HG02938 (cell line): ENCODE results near the gene HSBP1L1.

Experiments used
- ATAC-seq: cut with Tn5 transposase; IDR thresholded peaks from one replicate; pipeline ENCODE4 v1.9.1; 2021; ENCODE audit warnings: mild to moderate bottlenecking, moderate library complexity; ENCODE audit not compliant: unreplicated experiment

The HSBP1L1 gene

DNA sequence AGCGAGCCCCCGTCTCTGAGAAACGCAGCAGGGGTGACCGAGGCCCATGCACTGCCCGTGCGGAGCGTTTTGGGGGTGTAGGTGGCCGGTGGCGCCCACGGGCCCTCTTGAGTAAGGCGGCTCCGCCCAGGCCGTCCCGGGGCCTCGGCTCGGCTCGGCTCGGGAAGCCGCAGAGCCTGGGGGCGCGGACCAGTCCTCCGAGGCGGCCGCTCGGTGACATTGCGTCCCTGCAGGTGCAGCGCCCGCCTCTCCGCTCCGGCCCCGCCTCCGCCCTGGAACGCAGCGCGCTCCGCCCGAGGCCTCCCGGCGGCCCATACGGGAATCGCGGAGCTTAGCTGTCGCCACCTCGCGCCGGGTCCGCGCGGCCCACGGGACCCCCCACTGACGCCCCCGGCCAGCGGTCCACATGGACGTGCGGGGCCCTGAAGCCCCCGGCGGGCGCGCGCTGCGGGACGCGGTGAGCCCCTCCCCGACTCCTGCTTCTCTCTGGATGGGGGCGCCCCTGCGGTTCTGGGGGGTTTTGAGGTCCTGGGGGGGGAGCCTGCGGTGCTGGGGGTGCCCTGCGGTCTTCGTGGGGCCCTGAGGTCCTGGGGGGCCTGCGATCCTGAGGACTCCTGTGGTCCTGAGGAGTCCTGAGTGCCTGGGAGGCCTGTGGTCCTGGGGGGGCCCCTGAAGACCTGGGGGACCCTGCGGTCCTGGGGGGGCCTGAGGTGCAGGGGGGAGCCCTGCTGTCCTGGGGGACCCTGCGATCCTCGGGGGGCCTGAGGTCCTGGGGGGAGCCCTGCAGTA lies at the start of gene HSBP1L1:
TSS of gene HSBP1L1 (plus strand) at position 314 of the 789 bp plus-strand sequence. CDS start at position 407, 93 bp downstream.
- peak; percentile 43 for ATAC-seq

DNA sequence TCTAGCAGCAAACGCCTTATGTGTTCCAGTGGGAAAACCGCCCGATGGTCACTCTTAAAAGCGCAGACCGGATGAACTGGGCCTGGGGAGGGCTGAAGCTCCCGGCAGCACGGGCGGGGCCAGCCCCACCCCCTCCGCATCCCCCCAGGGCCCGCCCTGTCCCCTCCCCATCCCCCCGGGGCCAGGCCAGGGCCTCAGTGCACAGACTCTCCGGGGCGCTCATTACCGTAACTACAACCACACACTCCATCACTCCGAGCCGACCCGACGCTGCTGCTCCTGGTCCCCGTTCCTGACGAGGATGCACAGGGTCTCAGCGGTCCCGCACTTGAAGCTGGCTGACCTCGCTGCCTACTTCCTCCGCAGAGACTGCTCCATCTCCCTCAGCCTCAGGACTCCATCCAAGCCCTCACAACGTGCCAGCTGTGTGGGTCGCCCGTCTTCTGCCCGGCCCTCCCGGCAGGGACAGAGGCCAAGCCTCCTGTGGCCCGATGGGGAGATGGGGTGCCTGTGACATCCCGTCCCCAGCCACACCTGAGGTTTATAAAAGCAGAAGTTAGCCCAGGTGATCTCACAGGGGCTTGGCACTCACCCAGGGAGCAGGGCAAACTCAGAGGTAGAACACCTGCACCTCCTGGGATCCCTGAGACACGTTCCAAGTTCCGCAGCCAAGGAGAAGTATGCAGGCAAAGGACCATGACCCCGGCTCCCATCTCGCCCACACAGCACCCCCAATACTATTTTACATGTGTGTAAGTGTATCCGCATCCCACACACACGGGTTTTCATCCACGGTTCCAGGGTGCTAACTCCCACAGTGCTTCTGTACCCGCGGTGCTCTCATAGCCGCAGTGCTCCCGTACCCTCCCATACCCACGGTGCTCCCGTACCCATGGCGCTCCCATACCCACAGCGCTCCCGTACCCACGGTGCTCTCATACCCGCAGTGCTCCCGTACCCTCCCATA lies 49.0 kb upstream of the HSBP1L1 start:
- no peak for ATAC-seq

DNA sequence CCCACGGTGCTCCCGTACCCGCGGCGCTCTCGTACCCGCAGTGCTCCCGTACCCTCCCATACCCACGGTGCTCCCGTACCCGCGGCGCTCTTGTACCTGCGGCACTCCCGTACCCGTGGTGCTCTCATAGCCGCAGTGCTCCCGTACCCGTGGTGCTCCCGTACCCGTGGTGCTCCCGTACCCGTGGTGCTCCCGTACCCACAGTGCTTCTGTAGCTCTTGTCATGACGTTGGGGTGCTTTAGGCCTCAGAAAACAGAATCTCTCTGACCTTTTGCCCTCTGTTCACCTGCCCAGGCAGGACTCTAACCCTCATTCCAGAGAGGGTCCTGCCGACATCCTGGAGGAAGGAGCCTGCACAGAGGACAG lies 48.3 kb upstream of the HSBP1L1 start:
- ATAC-seq, result no peak

DNA sequence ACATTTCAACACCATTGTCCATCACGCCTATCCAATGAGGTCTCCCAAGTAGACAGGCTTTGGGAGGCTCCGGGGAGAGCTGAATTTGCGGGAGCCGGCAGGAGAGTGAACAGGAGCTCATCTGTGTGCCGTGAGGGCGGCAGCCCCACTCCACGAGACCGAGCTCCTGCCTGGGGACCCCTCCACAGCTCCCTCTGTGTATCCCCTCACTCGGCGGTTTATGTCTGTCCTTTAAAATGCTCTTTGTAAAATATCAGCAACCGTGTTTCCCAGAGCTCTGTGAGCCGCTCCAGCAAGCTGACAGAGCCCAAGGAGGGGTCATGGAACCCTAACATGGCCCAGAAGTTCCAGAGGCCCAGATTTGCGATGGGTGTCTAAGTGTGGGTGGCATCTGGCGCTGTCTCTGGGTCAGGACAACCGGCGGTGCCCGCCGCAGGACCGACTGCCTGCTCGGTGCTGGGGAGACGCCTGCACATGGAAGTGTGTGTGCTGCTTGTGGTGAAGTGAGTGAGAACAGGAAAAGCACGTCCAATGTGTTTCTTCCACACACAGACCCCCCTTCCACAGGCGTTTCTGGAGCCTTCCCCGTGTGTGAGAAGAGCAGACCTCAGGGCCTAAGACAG lies 47.8 kb upstream of the HSBP1L1 start:
- no peak for ATAC-seq

DNA sequence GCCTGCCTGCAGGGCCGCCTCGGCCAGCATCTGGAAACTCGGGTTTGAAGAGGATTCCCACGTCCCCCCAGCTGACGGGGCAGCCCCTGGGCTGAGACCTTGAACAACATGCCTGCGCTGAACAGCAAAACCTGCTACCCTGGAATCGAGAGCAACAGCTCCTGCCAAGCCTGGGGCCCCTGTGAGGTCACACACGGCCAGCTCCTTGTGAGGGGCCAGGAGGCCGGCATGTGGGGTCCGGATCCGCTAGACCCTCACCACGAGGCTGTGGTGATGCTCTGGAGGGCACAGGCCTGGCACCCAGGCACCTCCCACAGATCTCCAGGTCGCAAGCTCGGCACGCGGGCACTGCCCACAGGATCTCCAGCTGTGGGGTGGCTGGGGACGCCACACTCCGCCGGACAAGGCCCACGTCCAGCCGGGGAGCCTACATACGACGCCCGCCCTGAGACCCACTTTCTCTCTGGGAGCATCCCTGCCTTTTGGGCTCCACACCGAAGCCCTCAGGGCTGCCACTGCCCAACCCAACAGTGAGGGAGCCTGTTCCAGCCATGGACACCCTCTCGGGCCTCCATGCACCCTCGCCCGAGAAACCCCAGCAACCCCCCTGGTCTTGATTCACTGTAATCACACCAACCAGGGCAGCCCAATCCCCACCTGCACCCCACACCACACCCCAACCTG lies 47.1 kb upstream of the HSBP1L1 start:
- ATAC-seq, result no peak

DNA sequence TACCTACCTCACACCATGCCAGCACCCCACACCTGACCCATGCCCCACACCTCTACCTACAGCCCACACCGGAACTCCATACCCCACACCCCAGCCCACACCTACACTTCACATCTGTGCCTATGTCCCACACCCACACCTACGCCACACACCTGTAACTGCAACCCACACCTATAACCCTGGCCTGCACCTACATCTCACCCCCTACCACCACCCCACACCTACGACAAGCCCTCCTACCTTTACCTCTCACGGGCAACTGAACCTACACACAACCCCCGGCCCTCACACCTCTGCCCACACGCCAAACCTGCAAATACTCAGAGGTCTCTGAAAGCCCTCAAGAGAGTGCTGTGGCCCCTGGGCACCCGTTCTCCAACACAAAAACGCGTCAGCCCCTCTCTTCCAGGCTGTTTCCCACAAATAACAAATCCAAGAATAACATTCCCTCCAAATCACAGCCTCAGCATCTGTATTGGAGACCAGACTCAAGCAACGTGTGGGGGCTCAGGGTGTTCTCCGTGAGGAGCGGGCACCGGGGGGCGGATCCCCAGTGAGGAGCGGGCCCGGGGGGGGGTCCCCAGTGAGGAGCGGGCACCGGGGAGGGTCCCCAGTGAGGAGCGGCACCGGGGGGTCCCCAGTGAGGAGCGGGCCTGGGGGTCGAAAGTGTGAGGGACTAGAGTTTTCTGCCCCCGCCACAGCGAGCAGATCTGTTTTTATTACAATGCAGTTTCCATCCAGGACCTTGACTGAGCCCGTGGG lies 46.4 kb upstream of the HSBP1L1 start:
- no peak for ATAC-seq

DNA sequence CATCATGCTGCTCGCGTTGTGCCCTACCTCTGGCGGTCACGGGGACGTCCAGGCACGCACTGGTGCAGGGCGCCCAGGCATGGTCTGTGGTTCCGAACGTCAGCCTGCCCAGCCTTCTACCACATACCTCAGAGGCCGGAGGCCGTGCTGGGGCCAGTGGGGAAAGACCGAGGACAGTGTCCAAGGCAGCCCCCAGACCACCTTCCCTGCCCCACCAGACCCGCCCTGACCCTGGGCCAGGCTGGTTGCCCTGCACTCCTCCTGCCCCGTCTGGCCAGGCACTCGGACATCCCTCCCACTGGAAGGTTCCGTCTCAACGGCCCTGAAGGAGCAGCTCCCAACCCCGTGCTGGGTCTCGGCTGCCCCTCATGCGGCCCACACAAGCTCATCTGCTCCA lies 45.8 kb upstream of the HSBP1L1 start:
- ATAC-seq, result no peak

DNA sequence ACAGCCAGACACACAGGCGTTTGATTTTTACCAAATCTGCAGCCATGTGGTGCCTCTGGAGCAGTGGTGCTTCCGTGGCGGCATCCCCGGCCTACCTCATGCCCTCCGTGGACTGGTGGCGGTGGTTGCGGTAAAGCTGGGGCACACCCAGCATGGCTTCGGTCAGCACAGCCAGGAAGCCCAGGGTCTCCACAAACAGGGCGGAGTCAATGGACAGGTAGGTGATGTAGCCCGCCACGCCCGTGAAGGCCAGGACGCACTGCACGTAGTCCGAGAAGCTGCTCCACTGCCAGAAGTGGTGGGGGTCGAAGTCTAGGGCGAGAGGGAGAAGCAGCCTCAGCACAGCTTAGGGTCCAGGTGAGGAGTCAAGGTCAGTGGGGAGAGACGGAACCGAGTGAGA lies 45.4 kb upstream of the HSBP1L1 start:
- no peak for ATAC-seq

DNA sequence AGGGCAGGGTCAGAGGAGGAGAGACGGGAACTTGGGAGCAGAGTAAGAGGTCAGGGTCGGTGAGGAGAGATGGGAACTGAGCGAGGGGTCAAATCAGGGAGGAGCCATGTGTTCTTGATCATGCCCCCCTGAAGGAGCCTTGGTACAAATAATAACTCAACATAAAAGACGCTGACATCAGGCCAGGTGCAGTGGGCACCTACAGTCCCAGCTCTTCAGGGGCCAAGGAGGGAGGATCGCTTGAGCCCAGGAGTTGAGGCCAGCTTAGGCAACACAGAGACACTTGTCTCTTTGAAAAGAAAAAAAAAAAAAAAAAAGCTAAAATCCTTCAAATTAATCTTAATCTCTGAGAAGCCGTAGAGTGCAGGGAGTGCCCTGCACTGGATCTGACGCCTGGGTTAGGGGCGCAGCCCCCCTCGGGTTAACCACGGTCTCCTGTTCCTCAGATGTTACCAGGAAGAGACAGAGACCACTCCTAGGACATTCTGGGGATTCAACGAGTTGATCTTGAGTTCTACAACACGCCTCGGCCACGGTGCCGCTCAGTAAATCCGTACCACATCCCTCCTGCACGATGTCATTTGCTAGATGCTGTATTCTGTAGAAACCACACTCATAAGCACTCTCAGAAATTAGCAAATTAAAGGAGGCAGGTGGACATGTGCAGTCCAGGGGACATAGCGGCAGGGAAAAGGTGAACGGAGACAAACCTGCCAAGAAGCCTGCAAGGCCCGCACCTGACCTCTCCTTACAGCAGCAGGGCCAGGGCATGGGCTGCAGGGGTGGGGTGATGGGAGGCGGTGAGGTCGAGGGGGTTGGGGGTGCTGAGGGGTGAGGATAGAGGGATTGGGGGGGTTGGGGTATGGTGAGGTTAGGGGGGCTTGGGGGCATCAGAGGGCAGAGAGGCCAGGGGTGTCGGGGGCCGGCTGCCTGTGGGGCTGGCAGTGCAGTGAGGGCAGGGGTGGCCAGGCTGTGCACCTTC lies 42.2 kb upstream of the HSBP1L1 start:
- no peak for ATAC-seq

DNA sequence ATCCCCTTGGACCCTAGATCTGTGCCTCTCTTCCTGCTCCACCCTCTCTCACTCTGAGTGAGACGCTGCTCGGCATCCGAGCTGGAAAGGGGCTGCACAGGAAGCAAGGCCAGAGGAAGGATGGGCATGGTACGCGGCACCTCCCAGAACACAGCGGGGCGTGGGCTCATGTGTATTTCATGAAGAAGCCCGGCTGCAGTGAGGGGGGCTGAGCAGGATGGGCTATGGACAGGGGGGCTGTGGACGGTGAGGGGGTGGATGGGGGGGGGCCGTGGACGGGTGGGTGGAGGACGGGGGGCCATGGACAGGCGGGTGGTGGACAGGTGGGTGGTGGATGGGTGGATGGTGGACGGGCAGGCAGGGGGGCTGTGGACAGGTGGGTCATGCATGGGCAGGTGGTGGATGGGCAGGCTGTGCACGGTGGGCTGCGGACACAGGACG lies 41.5 kb upstream of the HSBP1L1 start:
- ATAC-seq, result no peak

DNA sequence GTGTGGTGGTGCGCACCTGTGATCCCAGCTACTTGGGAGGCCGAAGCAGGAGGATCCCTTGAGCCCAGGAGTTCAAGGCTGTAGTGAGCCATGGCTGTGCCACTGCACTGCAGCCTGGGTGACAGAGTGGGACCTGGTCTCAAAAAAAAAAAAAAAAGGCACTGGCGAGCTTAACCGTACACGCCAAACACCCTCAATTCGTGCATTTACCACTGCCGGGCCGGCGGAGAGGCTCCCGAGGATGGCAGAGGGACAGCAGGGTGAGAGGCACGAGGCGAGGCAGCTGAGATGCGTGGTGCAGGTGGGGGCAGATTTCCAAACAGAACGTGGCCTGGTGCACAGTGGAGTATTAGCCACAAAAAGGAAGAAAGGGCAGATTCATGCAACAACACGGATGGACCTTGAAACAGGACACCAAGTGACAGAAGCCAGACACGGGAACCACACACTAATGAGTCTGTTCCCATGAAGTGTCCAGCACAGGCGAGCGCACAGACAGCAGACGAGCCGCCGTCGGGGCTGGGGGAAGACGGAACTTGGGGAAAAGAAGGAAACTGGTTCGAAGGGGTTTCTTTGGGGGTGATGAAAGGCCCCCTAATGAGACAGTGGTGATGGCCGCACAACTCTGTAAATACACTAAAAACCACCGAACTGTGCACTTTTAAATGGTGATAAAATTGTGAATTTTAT lies 40.4 kb upstream of the HSBP1L1 start:
- ATAC-seq, result no peak

DNA sequence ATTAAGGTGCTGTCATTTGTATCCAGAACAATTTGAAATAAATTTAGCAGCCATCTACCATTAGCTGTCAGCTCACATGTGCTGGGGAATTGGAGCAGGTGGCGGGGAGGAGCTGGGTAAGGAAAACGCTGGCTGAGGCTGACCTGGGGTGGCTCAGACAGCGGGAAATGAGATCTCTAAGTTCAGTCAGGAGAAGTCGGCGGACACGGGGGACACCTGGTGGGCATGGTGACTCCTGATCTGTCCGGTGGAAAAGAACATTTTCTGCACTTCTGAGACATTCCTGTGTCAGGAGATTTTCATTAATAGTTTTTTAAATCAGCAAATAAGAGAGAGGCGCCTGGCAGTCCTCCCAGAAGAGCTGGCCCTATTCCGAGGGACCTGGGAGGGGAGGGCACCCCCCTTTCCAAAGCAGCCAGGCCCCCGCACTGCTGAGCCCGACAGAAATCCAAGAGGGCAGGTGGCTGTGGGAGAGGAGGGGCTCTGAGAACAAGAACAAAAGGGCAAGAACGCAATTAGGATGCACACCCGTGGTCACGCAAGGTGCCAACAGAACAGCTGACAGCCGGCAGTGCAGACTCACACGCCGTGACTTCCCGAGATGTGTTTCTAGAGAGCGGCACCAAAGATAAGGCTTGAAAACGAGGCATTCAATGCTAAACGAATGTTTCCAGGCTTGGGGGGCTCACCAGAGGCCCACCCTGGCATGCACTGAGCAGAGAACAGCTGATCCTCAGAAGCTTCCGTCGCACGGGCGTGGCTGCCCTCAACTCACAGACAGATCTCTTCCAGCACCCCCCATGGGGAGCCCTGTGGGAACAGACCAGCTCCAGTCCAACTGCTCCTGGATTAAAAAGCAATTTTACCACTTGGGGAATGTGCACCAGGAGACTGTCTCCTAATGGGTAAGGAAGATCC lies 39.4 kb upstream of the HSBP1L1 start:
- ATAC-seq, result no peak

DNA sequence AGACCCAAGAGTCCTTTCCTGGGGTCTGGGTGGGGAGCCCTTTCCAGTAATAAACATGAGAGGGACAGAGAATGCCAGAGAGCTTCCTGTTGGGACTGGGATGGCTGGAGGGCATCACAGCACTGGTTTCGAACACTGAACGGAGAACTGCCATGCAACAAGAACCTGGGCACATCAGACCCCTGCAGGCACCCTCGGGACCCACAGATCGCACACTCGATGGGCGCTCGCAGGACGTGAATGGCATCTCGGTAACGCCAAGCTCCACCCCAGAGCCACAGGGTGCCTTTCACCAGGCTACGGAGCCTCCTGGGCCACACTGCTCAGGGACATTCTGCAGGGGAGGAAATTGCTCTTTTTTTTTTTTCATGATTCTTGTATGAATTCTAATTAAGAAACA lies 38.1 kb upstream of the HSBP1L1 start:
- no peak for ATAC-seq

DNA sequence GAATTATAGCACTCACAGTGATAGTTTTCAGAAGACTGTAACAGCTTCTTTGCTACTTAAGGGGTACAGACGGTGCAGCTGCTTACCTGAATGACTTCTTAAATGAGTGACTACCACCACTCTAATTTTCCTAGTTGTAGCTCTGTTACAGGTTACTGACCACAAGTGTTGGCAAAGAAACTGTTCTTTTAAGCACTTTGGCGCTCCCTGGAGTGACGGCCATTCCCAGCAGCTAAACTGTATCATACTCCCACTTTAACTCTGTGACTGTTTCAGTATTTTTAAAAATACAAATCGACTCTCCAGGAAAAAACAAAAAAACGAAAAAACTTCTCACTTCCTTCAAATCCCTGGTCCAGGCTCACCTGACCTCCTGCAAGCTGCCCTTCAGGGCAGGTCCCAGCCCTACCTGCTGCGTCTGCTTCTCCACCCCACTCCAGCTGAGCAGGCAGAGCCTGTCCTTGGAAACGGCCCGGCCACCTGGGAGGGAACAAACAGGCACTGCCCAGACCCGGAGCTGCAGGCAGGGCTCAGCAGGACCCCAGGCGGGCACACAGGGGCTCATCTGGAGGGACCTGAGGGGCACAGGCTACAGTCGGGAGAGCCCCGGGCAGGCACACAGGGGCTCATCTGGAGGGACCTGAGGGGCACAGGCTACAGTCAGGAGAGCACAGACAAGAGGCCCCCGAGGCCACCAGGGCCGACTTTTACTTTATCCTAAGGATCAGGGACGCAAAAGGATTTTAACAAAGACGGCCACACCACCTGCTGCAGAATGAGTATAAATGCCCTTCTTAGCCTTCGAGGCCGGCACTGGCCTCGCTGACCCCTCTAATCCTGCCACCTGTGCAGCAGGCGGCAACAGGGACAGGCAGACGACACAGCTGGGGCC lies 37.5 kb upstream of the HSBP1L1 start:
- ATAC-seq, result no peak

DNA sequence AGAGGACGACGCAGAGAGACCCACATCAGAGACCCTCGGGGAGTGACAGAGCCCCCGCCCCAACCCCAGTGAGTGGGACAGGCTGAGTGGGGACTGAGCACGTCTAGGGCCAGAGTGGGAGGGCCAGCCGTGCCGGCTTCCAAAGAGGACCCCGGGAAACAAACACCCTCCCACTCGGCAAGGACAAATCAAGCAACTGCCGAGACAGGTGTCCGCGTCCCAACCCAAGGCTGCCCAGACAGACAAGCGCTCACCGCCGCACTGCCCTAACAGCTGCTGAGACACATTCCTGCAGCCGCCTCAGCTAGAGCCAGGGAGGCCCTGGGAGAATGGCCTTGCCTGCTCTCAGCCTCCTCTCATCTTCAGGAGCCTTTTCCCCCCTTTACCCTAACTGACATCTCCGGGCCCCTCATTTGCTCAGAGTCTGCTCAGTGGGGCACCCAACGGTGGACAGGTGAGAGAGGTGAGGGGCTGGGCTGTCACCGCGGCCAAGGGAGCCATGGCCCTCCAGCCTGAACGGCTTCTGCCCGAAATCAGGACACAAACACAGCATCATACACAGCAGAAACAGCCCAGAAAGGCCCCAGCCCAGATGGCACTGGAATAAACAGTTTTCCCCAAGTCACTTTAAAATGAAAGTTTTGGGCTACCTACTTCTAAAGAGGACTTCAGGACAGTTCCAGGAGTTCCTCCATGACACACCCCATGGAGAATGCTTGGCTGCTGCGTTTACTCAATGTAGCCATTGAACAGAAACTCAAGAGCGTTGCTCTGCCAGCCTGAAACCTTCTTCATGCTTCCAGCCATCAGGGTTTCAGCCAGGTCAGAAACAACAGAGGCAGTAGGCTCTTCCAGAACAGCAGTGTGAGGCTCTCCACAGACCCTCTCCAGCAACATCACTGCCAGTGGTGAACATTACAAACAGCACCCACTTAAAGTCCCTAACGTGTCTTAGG lies 36.6 kb upstream of the HSBP1L1 start:
- ATAC-seq, result no peak
